Spleen (tissue), 11 donors: ENCODE results near the gene CEP72. TPM values are rescaled to one million over a fixed set of nuclear protein-coding genes. Genes with fewer than 3 reads are reported as not detected.

Experiments
- DNase-seq: peaks from one replicate; pipeline ENCODE4 v3.0.0-alpha.2; 2020
- H3K27ac ChIP-seq, 8 donors: fragments of 200-600 bp; sonication (generic) in 7 of 8; 1 replicate in 4 of 8; 2 replicates in 4 of 8; pipeline versions ENCODE4 v1.5.0 to v1.8.0; 2016 to 2021; ENCODE audit warnings: inconsistent platforms in 4 of 8, mild to moderate bottlenecking in 4 of 8, moderate library complexity in 1 of 8
- H3K27me3 ChIP-seq, 7 donors: fragments of 200-600 bp; sonication (generic) in 6 of 7; replicated peaks in 1 of 7; 1 replicate in 4 of 7; 2 replicates in 3 of 7; pipeline versions ENCODE4 v1.5.0 to v1.8.0; 2016 to 2021; ENCODE audit warnings: inconsistent platforms in 3 of 7, mild to moderate bottlenecking in 1 of 7
- H3K36me3 ChIP-seq, 6 donors: fragments of 200-600 bp; sonication (generic) in 5 of 6; 1 replicate in 4 of 6; 2 replicates in 2 of 6; pipeline versions ENCODE4 v1.5.0 to v1.8.0; 2016 to 2021; ENCODE audit warnings: inconsistent platforms in 2 of 6
- H3K4me1 ChIP-seq, 6 donors: fragments of 200-600 bp; sonication (generic) in 5 of 6; 1 replicate in 3 of 6; 2 replicates in 3 of 6; pipeline versions ENCODE4 v1.5.0 to v1.8.0; 2016 to 2021; ENCODE audit warnings: inconsistent platforms in 3 of 6
- H3K4me3 ChIP-seq, 8 donors: fragments of 200-600 bp; sonication (generic) in 7 of 8; 1 replicate in 4 of 8; 2 replicates in 4 of 8; pipeline versions ENCODE4 v1.5.0 to v1.8.0; 2016 to 2021; ENCODE audit warnings: inconsistent platforms in 4 of 8, mild to moderate bottlenecking in 4 of 8, moderate library complexity in 2 of 8
- H3K9me3 ChIP-seq, 8 donors: fragments of 200-600 bp; sonication (generic) in 7 of 8; 1 replicate in 4 of 8; 2 replicates in 4 of 8; pipeline versions ENCODE4 v1.5.0 to v1.8.0; 2016 to 2021; ENCODE audit warnings: inconsistent platforms in 4 of 8
- POLR2A ChIP-seq, 3 donors: fragments of 450-650 bp; IDR thresholded peaks; one replicate each; pipeline ENCODE4 v1.5.1; 2017; ENCODE audit warnings: antibody characterized with exemption in 3 of 3, mild to moderate bottlenecking in 1 of 3
- POLR2AphosphoS5 ChIP-seq, 3 donors: sonication (generic); formaldehyde crosslinking; IDR thresholded peaks; one replicate each; pipeline ENCODE4 v1.5.1; 2017; ENCODE audit warnings: antibody characterized with exemption in 3 of 3
- WGBS, 5 donors: extraction: QIAGEN DNeasy Blood & Tissue Kit in 3 of 5; methylation state at CpG; one replicate each; pipeline versions ENCODE4 v1.1.5 to v1.1.7; 2013 to 2018; 5-methylcytosine and 5-hydroxymethylcytosine counted together
- intact Hi-C: fragments of 100-400 bp; cut with DNase I; formaldehyde crosslinking; loops from one replicate; pipeline ENCODE4 v1.15.0; 2023; ENCODE audit warnings: low total_unique reads
- polyA plus RNA-seq, 3 donors: library from polyadenylated mRNA; stranded (reverse); fragments of 200-250 nt; gene quantifications; one replicate each; pipeline ENCODE4 v1.2.1, GENCODE V29; 2013
- total RNA-seq, 7 donors: library from RNA; depleted of rRNA in 3 of 7; stranded (reverse); fragments of >200 nt in 3 of 7; fragmentation: NEBNext Ultra II Directional in 4 of 7; extraction: Animal tissue kit (Norgen Biotek cat#: 25700) in 4 of 7; gene quantifications; one replicate each; pipeline versions ENCODE4 v1.1.0 to v1.2.1, GENCODE V29; 2016 to 2021
- TF ChIP-seq, protein P1 (sequence below), 11 experiments: fragments of 200-600 bp in 7 of 11; fragments of 450-650 bp in 4 of 11; sonication (generic) in 4 of 11; IDR thresholded peaks in 8 of 11; conservative IDR thresholded peaks in 3 of 11; 1 replicate in 7 of 11; 2 replicates in 4 of 11; pipeline versions ENCODE4 v1.4.0 to v1.8.0; 2016 to 2021; ENCODE audit warnings: antibody characterized with exemption in 11 of 11, inconsistent platforms in 4 of 11, mild to moderate bottlenecking in 1 of 11
- donor health status: healthy with polysubstance abuse.
- donor health status: DM: no; HTN: no; CAD: no; lungs with moderate emphysema.
- donor health status: DM: no; HTN: no; CAD: no.
- donor health status: Bipolar disorder and iron deficiency.
- donor health status: healthy.
- donor health status: DM: no; HTN: no; CAD: no.
- donor health status: DM: yes; HTN: yes; CAD: no.

The CEP72 gene
- total and polyA plus RNA-seq, 10 donors = 2.1 to 13.1 (median 9.0) TPM

GRCh38 chr5:572398-573019 is 39.6 kb upstream of the CEP72 start:
- H3K9me3 ChIP-seq = peaks cover 4 to 28% (median 24%) of the 10 kb centered on the region in 8 donors
- H3K36me3 ChIP-seq = no peaks in the 10 kb centered on the region
- intact Hi-C loops = no loop called here
- DNase-seq = no peak
- peaks cover 0 to 84% (median 14%) of the 10 kb centered on the region in 7 donors for H3K27me3 ChIP-seq
- no peak overlapping the region for H3K27ac ChIP-seq
- no peaks in the 10 kb centered on the region for H3K4me1 ChIP-seq
- WGBS, 5 donors = 48 to 70% (median 56%) methylated on average over 14 of the region's 14 CpGs
- no peak overlapping the region for H3K4me3 ChIP-seq
- TF ChIP-seq POLR2A (IDR thresholded peaks at IDR 0.05) = no peak
- no peak for TF ChIP-seq POLR2AphosphoS5 (IDR thresholded peaks at IDR 0.05)
- TF ChIP-seq, protein P1, sequence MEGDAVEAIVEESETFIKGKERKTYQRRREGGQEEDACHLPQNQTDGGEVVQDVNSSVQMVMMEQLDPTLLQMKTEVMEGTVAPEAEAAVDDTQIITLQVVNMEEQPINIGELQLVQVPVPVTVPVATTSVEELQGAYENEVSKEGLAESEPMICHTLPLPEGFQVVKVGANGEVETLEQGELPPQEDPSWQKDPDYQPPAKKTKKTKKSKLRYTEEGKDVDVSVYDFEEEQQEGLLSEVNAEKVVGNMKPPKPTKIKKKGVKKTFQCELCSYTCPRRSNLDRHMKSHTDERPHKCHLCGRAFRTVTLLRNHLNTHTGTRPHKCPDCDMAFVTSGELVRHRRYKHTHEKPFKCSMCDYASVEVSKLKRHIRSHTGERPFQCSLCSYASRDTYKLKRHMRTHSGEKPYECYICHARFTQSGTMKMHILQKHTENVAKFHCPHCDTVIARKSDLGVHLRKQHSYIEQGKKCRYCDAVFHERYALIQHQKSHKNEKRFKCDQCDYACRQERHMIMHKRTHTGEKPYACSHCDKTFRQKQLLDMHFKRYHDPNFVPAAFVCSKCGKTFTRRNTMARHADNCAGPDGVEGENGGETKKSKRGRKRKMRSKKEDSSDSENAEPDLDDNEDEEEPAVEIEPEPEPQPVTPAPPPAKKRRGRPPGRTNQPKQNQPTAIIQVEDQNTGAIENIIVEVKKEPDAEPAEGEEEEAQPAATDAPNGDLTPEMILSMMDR (IDR thresholded peaks at IDR 0.05 in 8 of 11, conservative IDR thresholded peaks at IDR 0.05 in 3 of 11) = no peak

- Histone ChIP-seq H3K4me3 (no peak overlapping the region), H3K4me1 (no peaks in the 10 kb centered on the region), H3K27ac (no peak overlapping the region), H3K27me3 (peaks cover 0 to 77% (median 14%) of the 10 kb centered on the region in 7 donors), H3K36me3 (no peaks in the 10 kb centered on the region), H3K9me3 (peaks cover 4 to 35% (median 28%) of the 10 kb centered on the region in 8 donors)
- TF ChIP-seq, protein P1 (IDR thresholded peaks at IDR 0.05 in 8 of 11, conservative IDR thresholded peaks at IDR 0.05 in 3 of 11) = no peak
- TF ChIP-seq POLR2A (IDR thresholded peaks at IDR 0.05) (no peak), POLR2AphosphoS5 (IDR thresholded peaks at IDR 0.05) (no peak)
- intact Hi-C loops = no loop called here
- 89 to 96% (median 90%) methylated on average over 12 of the region's 12 CpGs for WGBS, 5 donors
- no peak for DNase-seq
These were observed 38.9 kb upstream of the CEP72 start for GRCh38 chr5:573206-573605.

DNA sequence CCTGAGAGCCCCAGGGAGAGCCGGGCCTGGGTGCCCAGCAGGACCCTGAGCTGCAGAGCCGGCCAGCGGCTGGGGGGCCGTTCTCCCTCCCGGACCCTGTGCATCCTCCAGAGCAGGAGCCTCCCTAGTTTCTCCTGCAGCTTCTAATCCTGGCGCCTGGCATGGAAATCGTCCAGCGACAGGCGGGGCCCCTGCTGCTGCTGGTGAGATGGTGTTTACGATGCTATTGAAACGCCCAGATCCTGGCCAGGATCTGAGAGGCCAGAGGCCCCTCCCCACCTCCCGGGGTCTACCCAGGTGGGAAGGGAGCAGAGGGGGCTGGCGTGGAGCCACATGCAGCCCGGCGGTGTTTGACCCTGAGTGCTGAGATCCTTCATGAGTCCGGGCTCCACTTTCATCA is 38.2 kb upstream of the CEP72 start:
- Histone ChIP-seq H3K36me3 (no peaks in the 10 kb centered on the region), H3K4me3 (no peak overlapping the region), H3K27ac (no peak overlapping the region), H3K27me3 (peaks cover 0 to 76% (median 14%) of the 10 kb centered on the region in 7 donors), H3K4me1 (no peaks in the 10 kb centered on the region), H3K9me3 (peaks cover 4 to 39% (median 29%) of the 10 kb centered on the region in 8 donors)
- no peak for TF ChIP-seq POLR2AphosphoS5 (IDR thresholded peaks at IDR 0.05)
- TF ChIP-seq, protein P1 (IDR thresholded peaks at IDR 0.05 in 8 of 11, conservative IDR thresholded peaks at IDR 0.05 in 3 of 11) = no peak
- TF ChIP-seq POLR2A (IDR thresholded peaks at IDR 0.05) = no peak
- intact Hi-C loops = no loop called here
- no peak for DNase-seq
- 51 to 68% (median 58%) methylated on average over 12 to 16 of the region's 16 CpGs for WGBS, 5 donors

GRCh38 chr5:574906-575305 is 37.2 kb upstream of the CEP72 start:
- peaks cover 4 to 39% (median 29%) of the 10 kb centered on the region in 8 donors for H3K9me3 ChIP-seq
- no peaks in the 10 kb centered on the region for H3K4me1 ChIP-seq
- H3K27me3 ChIP-seq = peaks cover 0 to 76% (median 17%) of the 10 kb centered on the region in 7 donors
- 87 to 91% (median 90%) methylated on average over 16 of the region's 16 CpGs for WGBS, 5 donors
- TF ChIP-seq POLR2AphosphoS5 (IDR thresholded peaks at IDR 0.05) (no peak), POLR2A (IDR thresholded peaks at IDR 0.05) (no peak)
- TF ChIP-seq, protein P1 (IDR thresholded peaks at IDR 0.05 in 8 of 11, conservative IDR thresholded peaks at IDR 0.05 in 3 of 11) = no peak
- DNase-seq = no peak
- no peaks in the 10 kb centered on the region for H3K36me3 ChIP-seq
- intact Hi-C loops = no loop called here
- H3K27ac ChIP-seq = no peak overlapping the region
- H3K4me3 ChIP-seq = no peak overlapping the region
